ENCODE measurements around the gene STS. TPM values are rescaled to one million over a fixed set of nuclear protein-coding genes. Genes with fewer than 3 reads are reported as not detected.

STS gene
- total RNA-seq, 1 experiment from 2014 or later, result 70.0 TPM

DNA sequence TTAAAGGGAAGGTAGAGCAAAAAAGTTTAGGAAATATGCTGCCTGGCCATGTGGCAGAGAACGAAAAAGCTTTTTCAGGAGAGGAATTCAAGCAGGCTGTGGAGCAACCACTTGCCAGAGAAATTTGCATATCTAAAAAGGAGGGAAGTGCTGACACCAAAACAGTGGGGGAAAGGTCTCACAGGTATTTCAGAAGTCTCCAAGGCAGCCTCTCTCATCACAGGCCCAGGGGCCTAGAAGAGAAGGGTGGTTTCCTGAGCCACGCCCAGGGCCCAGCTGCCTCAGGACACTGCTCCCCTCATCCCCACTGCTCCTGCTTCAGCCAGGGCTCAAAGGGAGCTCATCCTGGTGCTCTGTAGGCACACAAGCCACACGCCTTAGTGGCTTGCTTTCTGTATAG is 29.9 kb upstream of the STS start:
- Mint-ChIP-seq H3K4me3 (ENCODE audit: unreplicated experiment) (no peak overlapping the region), H3K36me3 (ENCODE audit: insufficient read depth, unreplicated experiment) (peaks cover 10% of the 10 kb centered on the region), H3K27me3 (ENCODE audit: insufficient read depth, unreplicated experiment) (no peaks in the 10 kb centered on the region), H3K9me3 (ENCODE audit: unreplicated experiment) (no peaks in the 10 kb centered on the region), H3K27ac (ENCODE audit: unreplicated experiment) (peak overlapping the region; percentile 67), H3K4me1 (ENCODE audit: low read depth, unreplicated experiment) (peaks cover 12% of the 10 kb centered on the region)
- BruUV-seq (replicated peaks), result no TSS peak
- H3K4me1 ChIP-seq, result peaks cover 27% of the 10 kb centered on the region
- intact Hi-C loops (cut with micrococcal nuclease; ENCODE audit: unreplicated experiment), result no loop called here
- H3K4me3 ChIP-seq (ENCODE audit: low read depth, low read length), result no peak overlapping the region
- TF ChIP-seq, protein P1, sequence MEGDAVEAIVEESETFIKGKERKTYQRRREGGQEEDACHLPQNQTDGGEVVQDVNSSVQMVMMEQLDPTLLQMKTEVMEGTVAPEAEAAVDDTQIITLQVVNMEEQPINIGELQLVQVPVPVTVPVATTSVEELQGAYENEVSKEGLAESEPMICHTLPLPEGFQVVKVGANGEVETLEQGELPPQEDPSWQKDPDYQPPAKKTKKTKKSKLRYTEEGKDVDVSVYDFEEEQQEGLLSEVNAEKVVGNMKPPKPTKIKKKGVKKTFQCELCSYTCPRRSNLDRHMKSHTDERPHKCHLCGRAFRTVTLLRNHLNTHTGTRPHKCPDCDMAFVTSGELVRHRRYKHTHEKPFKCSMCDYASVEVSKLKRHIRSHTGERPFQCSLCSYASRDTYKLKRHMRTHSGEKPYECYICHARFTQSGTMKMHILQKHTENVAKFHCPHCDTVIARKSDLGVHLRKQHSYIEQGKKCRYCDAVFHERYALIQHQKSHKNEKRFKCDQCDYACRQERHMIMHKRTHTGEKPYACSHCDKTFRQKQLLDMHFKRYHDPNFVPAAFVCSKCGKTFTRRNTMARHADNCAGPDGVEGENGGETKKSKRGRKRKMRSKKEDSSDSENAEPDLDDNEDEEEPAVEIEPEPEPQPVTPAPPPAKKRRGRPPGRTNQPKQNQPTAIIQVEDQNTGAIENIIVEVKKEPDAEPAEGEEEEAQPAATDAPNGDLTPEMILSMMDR (IDR thresholded peaks at IDR 0.05; ENCODE audit: insufficient read depth in 1 of 2, low read depth in 1 of 2, low read length in 1 of 2, severe bottlenecking in 1 of 2, unreplicated experiment in 1 of 2), result no peak
- ChIA-PET CTCF (no interaction called here), POLR2A (no interaction called here)
- H3K9me3 ChIP-seq, result no peaks in the 10 kb centered on the region
- H3K27me3 ChIP-seq (replicated peaks; ENCODE audit: control insufficient read depth, insufficient read depth, low read length), result no peaks in the 10 kb centered on the region
- H3K36me3 ChIP-seq (ENCODE audit: control insufficient read depth, insufficient read depth, low read length), result no peaks in the 10 kb centered on the region
- DNase-seq, result no peak

DNA sequence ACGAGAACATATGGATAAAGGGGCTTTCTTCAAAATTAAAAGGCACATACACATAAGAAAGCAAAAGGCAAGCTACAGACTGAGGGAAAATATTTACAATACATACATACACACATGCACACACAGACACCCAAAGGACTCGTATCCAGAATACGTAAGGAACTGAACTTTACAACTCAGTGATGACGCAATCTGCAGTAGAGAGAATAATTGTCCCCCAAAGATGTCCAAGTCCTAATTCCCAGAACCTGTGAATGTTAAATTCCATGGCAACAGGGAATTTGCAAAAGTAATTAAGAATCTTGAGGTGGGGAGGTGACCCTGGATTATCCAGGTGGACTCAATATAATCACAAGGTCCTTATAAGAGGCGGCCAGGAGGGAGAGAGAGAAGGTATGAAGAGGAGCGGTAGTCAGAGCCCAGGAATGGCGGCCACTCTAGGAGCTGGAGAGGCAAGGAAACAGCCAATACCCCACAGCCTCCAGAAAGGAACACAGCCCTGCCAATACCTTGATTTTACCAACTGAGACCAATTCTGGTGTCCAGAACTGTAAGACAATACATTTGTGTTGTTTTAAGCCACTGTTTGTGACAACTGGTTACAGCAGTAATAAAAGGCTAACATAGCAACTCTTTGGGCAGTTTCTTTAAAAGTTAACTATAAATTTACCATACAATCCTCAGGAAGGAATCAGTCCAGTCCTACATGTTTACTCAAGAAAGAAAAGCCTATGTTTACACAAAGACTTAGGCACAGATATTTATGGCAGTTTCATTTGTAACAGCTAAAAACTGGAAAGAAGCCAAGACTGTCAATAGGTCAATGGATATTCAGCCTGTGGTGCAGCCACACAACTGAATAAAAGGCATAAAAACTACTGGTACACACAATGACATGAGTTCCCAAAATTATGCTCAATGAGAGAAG is 27.3 kb upstream of the STS start:
- intact Hi-C loops (cut with micrococcal nuclease; ENCODE audit: unreplicated experiment), result loop anchor here (1.0 kb wide), 2 partner anchors 12 to 30 kb away; no protein-coding TSS in a partner anchor
- ChIA-PET CTCF (interaction anchor here (1.5 kb wide), 1 partner anchor 13 kb away, joined by 3 read pairs; no protein-coding TSS in a partner anchor), POLR2A (no interaction called here)
- no peaks in the 10 kb centered on the region for H3K36me3 ChIP-seq (ENCODE audit: control insufficient read depth, insufficient read depth, low read length)
- H3K4me1 ChIP-seq, result peaks cover 34% of the 10 kb centered on the region
- Mint-ChIP-seq H3K9me3 (ENCODE audit: unreplicated experiment) (no peaks in the 10 kb centered on the region), H3K27ac (ENCODE audit: unreplicated experiment) (peak overlapping the region; percentile 77), H3K4me3 (ENCODE audit: unreplicated experiment) (peak overlapping the region; percentile 55), H3K36me3 (ENCODE audit: insufficient read depth, unreplicated experiment) (no peaks in the 10 kb centered on the region), H3K27me3 (ENCODE audit: insufficient read depth, unreplicated experiment) (no peaks in the 10 kb centered on the region), H3K4me1 (ENCODE audit: low read depth, unreplicated experiment) (peaks cover 12% of the 10 kb centered on the region)
- H3K4me3 ChIP-seq (ENCODE audit: low read depth, low read length), result no peak overlapping the region
- H3K9me3 ChIP-seq, result no peaks in the 10 kb centered on the region
- TF ChIP-seq, protein P1 (IDR thresholded peaks at IDR 0.05; ENCODE audit: insufficient read depth in 1 of 2, low read depth in 1 of 2, low read length in 1 of 2, severe bottlenecking in 1 of 2, unreplicated experiment in 1 of 2), result no peak
- BruUV-seq (replicated peaks), result no TSS peak
- DNase-seq, result no peak
- H3K27me3 ChIP-seq (replicated peaks; ENCODE audit: control insufficient read depth, insufficient read depth, low read length), result no peaks in the 10 kb centered on the region

- H3K27me3 Mint-ChIP-seq (ENCODE audit: insufficient read depth, unreplicated experiment), result no peaks in the 10 kb centered on the region
- no peaks in the 10 kb centered on the region for H3K9me3 Mint-ChIP-seq (ENCODE audit: unreplicated experiment)
- POLR2A ChIA-PET, result no interaction called here
- intact Hi-C loops (cut with micrococcal nuclease; ENCODE audit: unreplicated experiment), result loop anchor here (1.0 kb wide), 2 partner anchors 11 to 31 kb away; no protein-coding TSS in a partner anchor
- peak overlapping the region; percentile 77 for H3K27ac Mint-ChIP-seq (ENCODE audit: unreplicated experiment)
- no peaks in the 10 kb centered on the region for H3K36me3 Mint-ChIP-seq (ENCODE audit: insufficient read depth, unreplicated experiment)
- peak overlapping the region; percentile 55 for H3K4me3 Mint-ChIP-seq (ENCODE audit: unreplicated experiment)
- H3K4me1 Mint-ChIP-seq (ENCODE audit: low read depth, unreplicated experiment), result peaks cover 12% of the 10 kb centered on the region
- peaks cover 34% of the 10 kb centered on the region for H3K4me1 ChIP-seq
- H3K36me3 ChIP-seq (ENCODE audit: control insufficient read depth, insufficient read depth, low read length), result no peaks in the 10 kb centered on the region
- CTCF ChIA-PET, result interaction anchor here (1.5 kb wide), 1 partner anchor 12 kb away, joined by 3 read pairs; no protein-coding TSS in a partner anchor
- no peak for DNase-seq
- H3K4me3 ChIP-seq (ENCODE audit: low read depth, low read length), result no peak overlapping the region
- no TSS peak for BruUV-seq (replicated peaks)
- H3K9me3 ChIP-seq, result no peaks in the 10 kb centered on the region
- TF ChIP-seq, protein P1 (IDR thresholded peaks at IDR 0.05; ENCODE audit: insufficient read depth in 1 of 2, low read depth in 1 of 2, low read length in 1 of 2, severe bottlenecking in 1 of 2, unreplicated experiment in 1 of 2), result no peak
- no peaks in the 10 kb centered on the region for H3K27me3 ChIP-seq (replicated peaks; ENCODE audit: control insufficient read depth, insufficient read depth, low read length)
Measured at GRCh38 chrX:7120878-7121219, 26.7 kb upstream of the STS start.
